H1 (cell line): ENCODE data around the gene PDE8A. TPM values are rescaled to one million over a fixed set of nuclear protein-coding genes. Genes with fewer than 3 reads are reported as not detected.

Source experiments
- ASH2L ChIP-seq: fragments of 200-600, 300-600 bp; sonication (generic); IDR thresholded peaks from one replicate; pipeline ENCODE4 v1.7.1; 2017; ENCODE audit warnings: low read length
- CREB1 ChIP-seq: IDR thresholded peaks from 2 replicates; pipeline ENCODE4 v1.6.1; 2012; ENCODE audit warnings: inconsistent platforms
- CTBP2 ChIP-seq: IDR thresholded peaks from 2 replicates; pipeline ENCODE4 v1.7.0; 2011; ENCODE audit warnings: borderline replicate concordance, mild to moderate bottlenecking, moderate library complexity, mixed read lengths, low read length; ENCODE audit not compliant: insufficient read depth, insufficient read length
- CTCF ChIP-seq, 3 experiments: IDR thresholded peaks; 1 replicate in 2 of 3; 2 replicates in 1 of 3; pipeline versions ENCODE4 v1.5.1 to v1.6.1; 2011; ENCODE audit warnings: low read length in 3 of 3, mild to moderate bottlenecking in 3 of 3, inconsistent platforms in 2 of 3, low read depth in 1 of 3, moderate library complexity in 1 of 3; ENCODE audit not compliant: insufficient read depth in 1 of 3; ENCODE audit errors: control extremely low read depth in 1 of 3
- EP300 ChIP-seq, 2 experiments: IDR thresholded peaks; 1 replicate in 1 of 2; 2 replicates in 1 of 2; pipeline ENCODE4 v1.6.1; 2011 to 2012; ENCODE audit warnings: low read depth in 2 of 2, low read length in 2 of 2, mild to moderate bottlenecking in 2 of 2, borderline replicate concordance in 1 of 2, inconsistent platforms in 1 of 2, moderate library complexity in 1 of 2
- EZH2 ChIP-seq: fragments of 200-600 bp; sonication (generic); IDR thresholded peaks from 2 replicates; pipeline ENCODE4 v1.7.1; 2012; ENCODE audit warnings: low read depth, mild to moderate bottlenecking, moderate library complexity, low read length, inconsistent platforms; ENCODE audit not compliant: severe bottlenecking
- GTF2F1 ChIP-seq: IDR thresholded peaks from 2 replicates; pipeline ENCODE4 v1.6.1; 2012; ENCODE audit warnings: low read depth, low read length, improper control_type of control experiment, borderline replicate concordance
- HDAC2 ChIP-seq, 2 experiments: fragments of 300-600 bp in 1 of 2; sonication (generic) in 1 of 2; IDR thresholded peaks; 2 replicates each; pipeline ENCODE4 v1.6.1; 2011 to 2012; ENCODE audit warnings: low read depth in 2 of 2, low read length in 2 of 2, mild to moderate bottlenecking in 2 of 2, moderate library complexity in 2 of 2, borderline replicate concordance in 1 of 2, inconsistent platforms in 1 of 2
- MAX ChIP-seq: IDR thresholded peaks from 2 replicates; pipeline ENCODE4 v1.6.1; 2012; ENCODE audit warnings: inconsistent platforms
- NANOG ChIP-seq: IDR thresholded peaks from 2 replicates; pipeline ENCODE4 v1.6.1; 2011; ENCODE audit warnings: low read length, low read depth, mild to moderate bottlenecking, inconsistent platforms; ENCODE audit not compliant: insufficient read depth, poor library complexity, severe bottlenecking
- PHF8 ChIP-seq: fragments of 200-600 bp; sonication (generic); conservative IDR thresholded peaks from 2 replicates; pipeline ENCODE4 v1.7.1; 2012; ENCODE audit warnings: low read depth, mild to moderate bottlenecking, inconsistent platforms, low read length, moderate library complexity
- POLR2A ChIP-seq, 2 experiments: IDR thresholded peaks; 1 replicate in 1 of 2; 2 replicates in 1 of 2; pipeline ENCODE4 v1.6.1; 2011; ENCODE audit warnings: low read depth in 2 of 2, low read length in 2 of 2, mild to moderate bottlenecking in 2 of 2; ENCODE audit errors: control extremely low read depth in 1 of 2
- POLR2AphosphoS5 ChIP-seq: IDR thresholded peaks from 2 replicates; pipeline ENCODE4 v1.6.1; 2011; ENCODE audit warnings: low read depth, low read length
- RBBP5 ChIP-seq: IDR thresholded peaks from 2 replicates; pipeline ENCODE4 v1.7.1; 2012; ENCODE audit warnings: low read depth, mild to moderate bottlenecking, inconsistent platforms, low read length, moderate library complexity, borderline replicate concordance
- SIX5 ChIP-seq: IDR thresholded peaks from 2 replicates; pipeline ENCODE4 v1.6.1; 2011; ENCODE audit warnings: mild to moderate bottlenecking, low read depth, low read length
- SP1 ChIP-seq: IDR thresholded peaks from 2 replicates; pipeline ENCODE4 v1.6.1; 2011; ENCODE audit warnings: low read depth, low read length
- SP2 ChIP-seq: IDR thresholded peaks from 2 replicates; pipeline ENCODE4 v1.6.1; 2012; ENCODE audit warnings: mild to moderate bottlenecking, low read length, inconsistent platforms
- TAF7 ChIP-seq: optimal IDR thresholded peaks from 2 replicates; pipeline ENCODE3; 2011; ENCODE audit warnings: low read depth, mild to moderate bottlenecking, inconsistent platforms, low read length, moderate library complexity, borderline replicate concordance
- TBP ChIP-seq: IDR thresholded peaks from 2 replicates; pipeline ENCODE4 v1.6.1; 2011; ENCODE audit warnings: low read depth, low read length, improper control_type of control experiment
- TCF12 ChIP-seq: IDR thresholded peaks from 2 replicates; pipeline ENCODE4 v1.6.1; 2011; ENCODE audit warnings: low read depth, mild to moderate bottlenecking, low read length
- YY1 ChIP-seq: IDR thresholded peaks from 2 replicates; pipeline ENCODE4 v1.6.1; 2011; ENCODE audit warnings: low read depth, mild to moderate bottlenecking, low read length
- ZNF274 ChIP-seq: IDR thresholded peaks from 2 replicates; pipeline ENCODE4 v1.7.0; 2012; ENCODE audit warnings: low read length, borderline replicate concordance; ENCODE audit errors: extremely low read depth
- polyA plus RNA-seq, 7 experiments: library from polyadenylated mRNA; depleted of rRNA in 3 of 7; stranded (reverse) in 5 of 7; unstranded in 2 of 7; fragments of >200 nt in 5 of 7; fragments of 200-250 nt in 2 of 7; gene quantifications; 1 replicate in 5 of 7; 2 replicates in 1 of 7; 4 replicates in 1 of 7; pipeline versions ENCODE4 v1.2.1 to v1.2.3, GENCODE V29; 2011 to 2013; ENCODE audit warnings: missing spikeins in 2 of 7, mixed read lengths in 2 of 7
- total RNA-seq: library from RNA; stranded (reverse); fragmentation: NEBNext Ultra II Directional; extraction: Animal tissue kit (Norgen Biotek cat#: 25700); gene quantifications from 2 replicates; pipeline ENCODE4 v1.2.1, GENCODE V29; 2021

Gene PDE8A
- total and polyA plus RNA-seq, 2 of the 8 experiments (the other 6 are each of a cell fraction or from before 2014, with no cell fraction given) = 6.9 to 7.8 TPM

GRCh38 chr15:84981054-84981710 lies 474 bp upstream of the PDE8A start (continued):
- TF ChIP-seq MAX = peak; percentile 88
- peak in 1 of 2 experiments; percentile 93; a peak in 3 of 4 replicates for TF ChIP-seq HDAC2 (IDR thresholded peaks at IDR 0.05; ENCODE audit: borderline replicate concordance in 1 of 2, low read depth in 2 of 2, low read length in 2 of 2)
- TF ChIP-seq TBP = 0 out of 2 replicates have a peak, but pooled peaks have one; percentile 16
- TF ChIP-seq EZH2 = no peak
- TF ChIP-seq TAF7 = peak; percentile 59
- no peak for TF ChIP-seq ZNF274
- TF ChIP-seq CTBP2 = no peak
- TF ChIP-seq CREB1 = peak; percentile 97
- TF ChIP-seq GTF2F1 = no peak
- TF ChIP-seq CTCF (IDR thresholded peaks at IDR 0.05; ENCODE audit: control extremely low read depth in 1 of 3, insufficient read depth in 1 of 3, low read depth in 1 of 3, low read length in 3 of 3) = no peak
- peak; percentile 96 for TF ChIP-seq SP1
- TF ChIP-seq ASH2L = peak; percentile 46
- TF ChIP-seq TCF12 = peak; percentile 78; the same call in 1 of the 2 replicates
- TF ChIP-seq POLR2AphosphoS5 = no peak
- TF ChIP-seq EP300 (IDR thresholded peaks at IDR 0.05; ENCODE audit: borderline replicate concordance in 1 of 2, low read depth in 2 of 2, low read length in 2 of 2) = peak in 1 of 2 experiments; percentile 90; a peak in 1 of 3 replicates
- TF ChIP-seq NANOG = no peak
- TF ChIP-seq YY1 = peak; percentile 72; the same call in 1 of the 2 replicates
- TF ChIP-seq PHF8 = peak; percentile 7; the same call in 1 of the 2 replicates
- TF ChIP-seq POLR2A (IDR thresholded peaks at IDR 0.05; ENCODE audit: control extremely low read depth in 1 of 2, low read depth in 2 of 2, low read length in 2 of 2) = no peak
- no peak for TF ChIP-seq SIX5
- TF ChIP-seq SP2 = no peak
- TF ChIP-seq RBBP5 = 0 out of 2 replicates have a peak, but pooled peaks have one; percentile 63
